Natural killer cell (primary cell): ENCODE data around the gene DHX34. TPM values are rescaled to one million over a fixed set of nuclear protein-coding genes. Genes with fewer than 3 reads are reported as not detected.
"Not testable (repeated sequence)": the region's sequence is repeated elsewhere in the genome, so short reads cannot be mapped to it uniquely, and the experiment has no call there.

Source experiments
- ATAC-seq, 3 donors: fragments of 150-1000 bp in 2 of 3; fragments of 200-7000 bp in 1 of 3; cut with Tn5 transposase; 1 replicate in 1 of 3; 2 replicates in 2 of 3; pipeline ENCODE4 v1.10.0; 2021; ENCODE audit warnings: mild to moderate bottlenecking in 2 of 3, moderate library complexity in 2 of 3
- DNase-seq, 2 donors: peaks; one replicate each; pipeline versions ENCODE4 v3.0.0 to v3.0.0-alpha.2; 2013 to 2021; ENCODE audit warnings: mixed read lengths in 1 of 2
- H3K27ac ChIP-seq: one replicate; pipeline ENCODE4 v1.5.1; 2013; ENCODE audit warnings: mild to moderate bottlenecking, low read length
- H3K27me3 ChIP-seq: one replicate; pipeline ENCODE4 v1.6.1; 2013; ENCODE audit warnings: low read length; ENCODE audit not compliant: control insufficient read depth, insufficient read depth
- H3K36me3 ChIP-seq: one replicate; pipeline ENCODE4 v1.6.1; 2013; ENCODE audit warnings: low read length; ENCODE audit not compliant: control insufficient read depth, insufficient read depth
- H3K4me1 ChIP-seq: one replicate; pipeline ENCODE4 v1.6.1; 2013; ENCODE audit warnings: low read length; ENCODE audit not compliant: control insufficient read depth, insufficient read depth
- H3K4me3 ChIP-seq: one replicate; pipeline ENCODE4 v1.5.1; 2013; ENCODE audit warnings: low read length
- H3K9me3 ChIP-seq: one replicate; pipeline ENCODE4 v1.6.1; 2013; ENCODE audit warnings: low read length; ENCODE audit not compliant: control insufficient read depth, insufficient read depth
- H3K27ac Mint-ChIP-seq, 2 donors: one replicate each; pipeline ENCODE4 v1.8.0; 2022; ENCODE audit warnings: mild to moderate bottlenecking in 2 of 2, mixed read lengths in 2 of 2, moderate library complexity in 1 of 2
- H3K27me3 Mint-ChIP-seq, 2 donors: one replicate each; pipeline ENCODE4 v1.8.0; 2022; ENCODE audit warnings: low read depth in 2 of 2, mixed read lengths in 2 of 2
- H3K36me3 Mint-ChIP-seq: one replicate; pipeline ENCODE4 v1.8.0; 2022; ENCODE audit warnings: mixed read lengths
- H3K4me1 Mint-ChIP-seq, 2 donors: one replicate each; pipeline ENCODE4 v1.8.0; 2022; ENCODE audit warnings: mixed read lengths in 2 of 2
- H3K4me3 Mint-ChIP-seq: one replicate; pipeline ENCODE4 v1.8.0; 2022; ENCODE audit warnings: mild to moderate bottlenecking, moderate library complexity, mixed read lengths
- H3K9me3 Mint-ChIP-seq, 2 donors: one replicate each; pipeline ENCODE4 v1.8.0; 2022; ENCODE audit warnings: mixed read lengths in 2 of 2
- CTCF ChIP-seq: fragments of 200-600 bp; IDR thresholded peaks from one replicate; pipeline ENCODE4 v1.8.0; 2022; ENCODE audit warnings: antibody characterized with exemption
- WGBS: methylation state at CpG from one replicate; pipeline ENCODE4 v1.1.7; 2013; ENCODE audit warnings: missing lambda C conversion rate; ENCODE audit not compliant: insufficient coverage; 5-methylcytosine and 5-hydroxymethylcytosine counted together
- intact Hi-C: fragments of 100-400 bp; cut with micrococcal nuclease; formaldehyde crosslinking; loops from one replicate; pipeline ENCODE4 v1.14.2; 2022
- total RNA-seq, 4 donors: library from RNA; stranded (reverse); fragments of 120-200 nt in 1 of 4; gene quantifications; one replicate each; pipeline versions ENCODE4 v1.2.3 to v1.2.4, GENCODE V29; 2013 to 2022

DHX34 gene
- total RNA-seq, 3 donors from 2014 or later (not counting 1 experiment from before 2014, with no cell fraction given), result 19.8 to 25.9 (median 20.0) TPM

GRCh38 chr19:47343194-47343802 lies 5.8 kb upstream of the DHX34 start:
- no peaks in the 10 kb centered on the region for H3K36me3 ChIP-seq
- H3K36me3 Mint-ChIP-seq, result no peaks in the 10 kb centered on the region
- DNase-seq (no peak), ATAC-seq (no peak)
- no peaks in the 10 kb centered on the region for H3K9me3 ChIP-seq
- no peaks in the 10 kb centered on the region for H3K9me3 Mint-ChIP-seq
- no peak overlapping the region for H3K4me3 Mint-ChIP-seq
- no peaks in the 10 kb centered on the region for H3K27me3 ChIP-seq
- 85% methylated on average over 11 of the region's 11 CpGs for WGBS
- intact Hi-C loops, result no loop called here
- H3K27me3 Mint-ChIP-seq, result no peaks in the 10 kb centered on the region
- no peak for TF ChIP-seq CTCF
- H3K4me3 ChIP-seq, result no peak overlapping the region
- peaks cover under 1 to 1% of the 10 kb centered on the region in 2 donors for H3K4me1 Mint-ChIP-seq
- no peak overlapping the region for H3K27ac ChIP-seq
- no peaks in the 10 kb centered on the region for H3K4me1 ChIP-seq
- H3K27ac Mint-ChIP-seq, result no peak overlapping the region

- DNase-seq (no peak), ATAC-seq (no peak)
- WGBS, result 90% methylated on average over 1 of the region's 1 CpG
- Mint-ChIP-seq H3K9me3 (no peaks in the 10 kb centered on the region), H3K27me3 (no peaks in the 10 kb centered on the region), H3K27ac (no peak overlapping the region), H3K36me3 (no peaks in the 10 kb centered on the region), H3K4me1 (peaks cover 11 to 12% of the 10 kb centered on the region in 2 donors), H3K4me3 (no peak overlapping the region)
- Histone ChIP-seq H3K4me1 (peaks cover 7% of the 10 kb centered on the region), H3K27me3 (no peaks in the 10 kb centered on the region), H3K4me3 (no peak overlapping the region), H3K27ac (no peak overlapping the region), H3K36me3 (no peaks in the 10 kb centered on the region), H3K9me3 (no peaks in the 10 kb centered on the region)
- intact Hi-C loops, result no loop called here
- TF ChIP-seq CTCF, result no peak
Observed at GRCh38 chr19:47344425-47344824, 4.7 kb upstream of the DHX34 start.

- not testable (repeated sequence) for H3K27me3 ChIP-seq, H3K27me3 Mint-ChIP-seq, DNase-seq, H3K4me3 Mint-ChIP-seq, H3K27ac ChIP-seq, H3K9me3 ChIP-seq, H3K4me3 ChIP-seq, ATAC-seq, H3K27ac Mint-ChIP-seq, H3K36me3 Mint-ChIP-seq, H3K36me3 ChIP-seq, H3K9me3 Mint-ChIP-seq
- peaks cover 22% of the 10 kb centered on the region for H3K4me1 ChIP-seq
- intact Hi-C loops, result loop anchor here (5.0 kb wide), 1 partner anchor 36 kb away; no protein-coding TSS in a partner anchor
- peaks cover 25 to 26% of the 10 kb centered on the region in 2 donors for H3K4me1 Mint-ChIP-seq
- WGBS, result 96% methylated on average over 6 of the region's 6 CpGs
Observed at GRCh38 chr19:47346024-47346423, 3.1 kb upstream of the DHX34 start.

GRCh38 chr19:47350630-47351029 lies 1.5 kb downstream of the DHX34 start:
- H3K27me3 Mint-ChIP-seq, result no peaks in the 10 kb centered on the region
- Histone ChIP-seq H3K9me3 (no peaks in the 10 kb centered on the region), H3K27me3 (no peaks in the 10 kb centered on the region), H3K4me3 (no peak overlapping the region), H3K36me3 (peaks cover 24% of the 10 kb centered on the region), H3K4me1 (peaks cover 22% of the 10 kb centered on the region), H3K27ac (no peak overlapping the region)
- peaks cover 25 to 38% of the 10 kb centered on the region in 2 donors for H3K4me1 Mint-ChIP-seq
- intact Hi-C loops, result no loop called here
- DNase-seq, result no peak
- no peak for ATAC-seq
- no peaks in the 10 kb centered on the region for H3K9me3 Mint-ChIP-seq
- H3K36me3 Mint-ChIP-seq, result no peaks in the 10 kb centered on the region
- peak overlapping the region; percentile 41 for H3K4me3 Mint-ChIP-seq
- 91% methylated on average over 6 of the region's 6 CpGs for WGBS
- no peak overlapping the region for H3K27ac Mint-ChIP-seq
- no peak for TF ChIP-seq CTCF
